Airway epithelial cell (primary cell): ENCODE results near the gene PON3. TPM values are rescaled to one million over a fixed set of nuclear protein-coding genes. Genes with fewer than 3 reads are reported as not detected.

ENCODE experiments used
- total RNA-seq: library from RNA; depleted of rRNA; stranded (reverse); fragments of >200 nt; gene quantifications from 2 replicates; pipeline ENCODE4 v1.2.3, GENCODE V29; 2015

The PON3 gene
- 0.14 TPM in 1 of 2 replicates, not detected in the other for total RNA-seq

DNA sequence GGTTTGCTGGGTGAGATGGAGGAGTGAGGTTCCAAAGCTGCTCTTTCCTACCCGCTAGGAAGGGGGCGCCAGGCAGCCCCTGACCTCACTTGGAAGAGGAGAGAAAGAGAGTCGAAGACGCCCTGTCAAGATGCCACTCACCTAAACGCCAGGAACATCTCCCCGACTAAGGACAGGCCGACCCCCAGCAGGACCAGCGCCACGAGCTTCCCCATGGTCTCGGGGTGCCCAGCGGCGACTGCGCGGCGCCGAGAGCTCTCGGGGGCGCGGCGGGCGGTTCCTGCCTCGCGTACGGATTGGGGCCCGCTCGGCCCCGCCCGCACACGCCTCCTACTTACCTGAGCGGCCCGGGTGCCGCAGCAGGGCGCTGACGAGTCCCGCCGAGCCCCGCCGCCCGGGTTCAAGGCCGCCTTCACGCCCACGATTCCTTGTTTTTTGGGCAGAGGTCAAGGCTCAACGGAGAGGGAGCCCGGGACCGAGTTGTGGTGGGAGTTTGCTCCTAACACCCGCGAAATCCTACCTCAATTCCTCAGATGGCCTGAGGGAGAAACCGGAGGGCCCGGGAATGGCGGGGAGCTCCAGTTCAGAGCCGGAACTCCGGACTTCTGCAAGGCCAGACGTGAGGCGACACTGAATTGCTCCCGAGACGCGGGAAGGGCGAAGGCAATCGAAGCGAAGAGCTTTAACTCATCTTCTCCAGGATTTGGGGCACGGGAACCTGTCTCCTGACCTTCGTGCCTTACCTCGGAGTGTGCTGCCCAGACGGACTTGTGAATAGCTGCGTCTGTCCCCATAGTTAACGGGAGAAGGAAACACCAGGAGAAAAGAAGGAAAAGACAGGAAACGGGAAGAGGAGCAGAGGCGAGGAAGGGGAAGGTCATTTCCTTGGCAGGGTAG is at the start of gene PON3:
Gene PON3 (minus strand): TSS at position 240 of the 897 bp plus-strand sequence. CDS start 25 bp downstream, at position 215.

DNA sequence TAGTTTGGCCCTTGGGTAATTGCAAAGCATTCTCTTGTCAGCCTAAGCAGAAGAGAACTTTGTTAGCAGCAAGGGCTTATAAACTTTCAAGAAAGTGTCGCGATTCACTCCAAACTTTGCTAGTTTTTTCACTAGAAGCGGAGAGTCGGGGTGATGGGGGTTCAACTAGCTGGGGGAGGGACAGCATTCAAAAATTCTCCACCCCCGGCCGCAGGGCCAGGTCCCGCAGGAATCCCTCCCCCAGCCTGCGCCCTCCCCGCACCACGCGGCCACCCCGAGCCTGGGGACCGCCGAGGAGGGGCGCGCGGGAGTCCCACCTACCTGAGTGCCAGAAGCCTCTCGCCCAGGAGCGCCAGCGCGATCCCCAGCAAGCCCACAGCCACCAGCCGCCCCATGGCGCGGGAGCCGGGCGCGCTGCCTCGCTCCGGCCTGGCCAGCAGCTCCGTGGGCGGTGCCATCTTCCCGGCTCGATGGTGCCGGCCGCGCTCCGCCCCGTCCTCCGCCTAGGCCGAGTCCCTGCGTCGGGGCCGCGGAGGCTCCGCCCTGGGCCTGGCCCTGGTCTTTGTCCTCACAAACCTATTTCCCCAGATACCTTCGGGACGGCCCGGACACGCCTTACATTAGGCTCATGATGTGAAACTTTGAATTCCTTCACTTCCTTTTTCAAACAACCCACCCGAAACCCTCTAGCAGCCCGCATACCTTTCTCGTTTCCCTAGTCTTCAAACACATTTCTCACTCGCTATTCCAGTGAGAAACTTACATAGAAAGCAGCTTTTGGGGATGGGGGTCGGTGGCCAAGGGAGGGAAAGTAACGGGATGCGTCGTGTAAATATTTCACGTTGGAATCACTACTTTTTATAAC is 38.6 kb upstream of the PON3 start, which contains the start of gene PON2:
Gene PON2 (minus strand): TSS at position 472 of the 865 bp plus-strand sequence. CDS start 77 bp downstream, at position 395.

DNA sequence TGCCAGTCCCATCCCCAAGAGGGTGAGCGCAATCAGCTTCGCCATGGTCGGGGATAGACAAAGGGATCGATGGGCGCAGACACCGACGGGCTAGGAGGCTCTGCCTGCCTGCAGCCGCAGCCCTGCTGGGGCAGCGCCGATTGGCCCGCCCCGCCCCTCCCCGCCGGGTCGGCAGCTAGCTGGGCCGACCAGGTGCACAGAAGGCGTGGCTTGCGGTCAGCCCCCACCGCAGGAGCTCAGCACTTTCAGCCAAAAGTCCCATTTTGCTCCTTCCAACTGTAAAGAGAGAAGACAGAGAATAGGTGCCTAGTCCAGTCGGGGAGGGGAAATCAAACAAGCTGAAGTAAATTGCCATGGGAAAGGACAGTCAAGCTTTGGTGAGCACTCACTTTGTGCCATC is 71.7 kb downstream of the PON3 start, which contains the start of gene PON1:
Gene PON1 (minus strand): TSS at position 102 of the 400 bp plus-strand sequence. CDS start 57 bp downstream, at position 45.

Other genes starting within 250 kb of the PON3 start
- not detected in 2 replicates for gene PON1, start 71.8 kb downstream of the PON3 start, total RNA-seq
- gene PON2, start 38.7 kb upstream of the PON3 start, total RNA-seq = 72.4 and 74.0 TPM in 2 replicates
- gene ASB4, start 89.6 kb upstream of the PON3 start, total RNA-seq = not detected in 2 replicates
- gene PDK4, start 200.1 kb upstream of the PON3 start, total RNA-seq = 0.19 and 0.85 TPM in 2 replicates